SKM-1 treated with dmso at 0.1 percent for 144 hours (cell line): Measurements from ENCODE around the gene OPRM1.

Source experiments
- DNase-seq: peaks from one replicate; lab custom pipeline; 2025; ENCODE audit not compliant: unreplicated experiment; lab: John Stamatoyannopoulos, UW

The OPRM1 gene

GRCh38 chr6:154202339-154202738, 163.3 kb downstream of the OPRM1 start:
- DNase-seq = peak; percentile 34

GRCh38 chr6:154202958-154203357, 163.9 kb downstream of the OPRM1 start:
- no peak for DNase-seq

- DNase-seq = no peak
Measured at GRCh38 chr6:154206141-154206540, 167.1 kb downstream of the OPRM1 start.

- DNase-seq = no peak
Measured at GRCh38 chr6:154206996-154207395, 168.0 kb downstream of the OPRM1 start.

GRCh38 chr6:154209555-154209954, 170.5 kb downstream of the OPRM1 start:
- no peak for DNase-seq

- DNase-seq = no peak
Measured at GRCh38 chr6:154210678-154211077, 171.6 kb downstream of the OPRM1 start.

- DNase-seq = no peak
Measured at GRCh38 chr6:154213782-154214181, 174.7 kb downstream of the OPRM1 start.

- no peak for DNase-seq
Measured at GRCh38 chr6:154218301-154218700, 179.3 kb downstream of the OPRM1 start.

- no peak for DNase-seq
Measured at GRCh38 chr6:154218787-154219186, 179.7 kb downstream of the OPRM1 start.

- DNase-seq = no peak
Measured at GRCh38 chr6:154219250-154219649, 180.2 kb downstream of the OPRM1 start.

- DNase-seq = no peak
Measured at GRCh38 chr6:154222716-154223115, 183.7 kb downstream of the OPRM1 start.

GRCh38 chr6:154223296-154223695, 184.3 kb downstream of the OPRM1 start:
- no peak for DNase-seq

GRCh38 chr6:154226461-154226860, 187.4 kb downstream of the OPRM1 start:
- no peak for DNase-seq

- no peak for DNase-seq
Measured at GRCh38 chr6:154227862-154228520, 189.0 kb downstream of the OPRM1 start.

GRCh38 chr6:154228521-154228905, 189.5 kb downstream of the OPRM1 start:
- no peak for DNase-seq

GRCh38 chr6:154229786-154230185, 190.7 kb downstream of the OPRM1 start:
- no peak for DNase-seq

GRCh38 chr6:154230393-154230792, 191.4 kb downstream of the OPRM1 start:
- no peak for DNase-seq

- no peak for DNase-seq
Measured at GRCh38 chr6:154230910-154231595, 192.0 kb downstream of the OPRM1 start.

GRCh38 chr6:154232013-154232910, 193.2 kb downstream of the OPRM1 start:
- no peak for DNase-seq

GRCh38 chr6:154233383-154233782, 194.3 kb downstream of the OPRM1 start:
- no peak for DNase-seq

- DNase-seq = peak; percentile 73
Measured at GRCh38 chr6:154234019-154234772, 195.2 kb downstream of the OPRM1 start.
